Right ventricle myocardium inferior (tissue), 1 donor: ENCODE data around the gene ITGA4. TPM values are rescaled to one million over a fixed set of nuclear protein-coding genes. Genes with fewer than 3 reads are reported as not detected.

ENCODE experiments used
- ATAC-seq: fragments of 200-7000 bp; cut with Tn5 transposase; one replicate; pipeline ENCODE4 v1.9.1; 2020; ENCODE audit warnings: mild to moderate bottlenecking, moderate library complexity
- DNase-seq: peaks from one replicate; pipeline ENCODE4 v3.0.0; 2021; ENCODE audit errors: missing footprints
- intact Hi-C: fragments of 100-400 bp; cut with DNase I; formaldehyde crosslinking; loops from one replicate; pipeline ENCODE4 v1.11.0; 2022
- total RNA-seq: library from RNA; stranded (reverse); fragmentation: NEBNext Ultra II Directional; extraction: Animal tissue kit (Norgen Biotek cat#: 25700); gene quantifications from one replicate; pipeline ENCODE4 v1.2.1, GENCODE V29; 2021
- donor health status: DM: no; HTN: yes; CAD: no; lungs with severe emphysema.

Gene ITGA4
- total RNA-seq, 1 donor from 2014 or later = 1.8 TPM

- peak; percentile 86 for DNase-seq
- ATAC-seq = peak; percentile 74
- intact Hi-C loops = no loop called here
Observed at GRCh38 chr2:181456660-181457120, 496 bp upstream of the ITGA4 start.

GRCh38 chr2:181457741-181458425, 697 bp downstream of the ITGA4 start:
- ATAC-seq (peak; percentile 37), DNase-seq (peak; percentile 77)
- intact Hi-C loops = no loop called here

GRCh38 chr2:181458871-181459270, 1.7 kb downstream of the ITGA4 start:
- no peak for DNase-seq
- intact Hi-C loops = no loop called here
- no peak for ATAC-seq

- DNase-seq (no peak), ATAC-seq (no peak)
- intact Hi-C loops = loop anchor here (10.0 kb wide), 1 partner anchor 155 kb away; no protein-coding TSS in a partner anchor
Observed at GRCh38 chr2:181459621-181460021, 2.4 kb downstream of the ITGA4 start.

- intact Hi-C loops = loop anchor here (10.0 kb wide), 1 partner anchor 157 kb away; no protein-coding TSS in a partner anchor
- DNase-seq = no peak
Observed at GRCh38 chr2:181461056-181461997, 4.1 kb downstream of the ITGA4 start.

GRCh38 chr2:181462033-181462432, 4.8 kb downstream of the ITGA4 start:
- ATAC-seq (no peak), DNase-seq (no peak)
- intact Hi-C loops = loop anchor here (10.0 kb wide), 1 partner anchor 157 kb away; no protein-coding TSS in a partner anchor

More at GRCh38 chr2:181461056-181461997, 4.1 kb downstream of the ITGA4 start:
- no peak for ATAC-seq

- ATAC-seq (no peak), DNase-seq (no peak)
- intact Hi-C loops = loop anchor here (10.0 kb wide), 1 partner anchor 159 kb away; no protein-coding TSS in a partner anchor
Observed at GRCh38 chr2:181463588-181463987, 6.4 kb downstream of the ITGA4 start.

- intact Hi-C loops = loop anchor here (5.0 to 10.0 kb wide), 2 partner anchors 160 to 388 kb away; no protein-coding TSS in a partner anchor
- no peak for ATAC-seq
Observed at GRCh38 chr2:181464966-181465365, 7.8 kb downstream of the ITGA4 start.

GRCh38 chr2:181465676-181466375, 8.6 kb downstream of the ITGA4 start:
- ATAC-seq = no peak
- no peak for DNase-seq
- intact Hi-C loops = loop anchor here (2.0 to 10.0 kb wide), 3 partner anchors 161 to 389 kb away; no protein-coding TSS in a partner anchor

More at GRCh38 chr2:181464966-181465365, 7.8 kb downstream of the ITGA4 start:
- DNase-seq = no peak

- DNase-seq (peak; percentile 78), ATAC-seq (no peak)
- intact Hi-C loops = loop anchor here (2.0 to 10.0 kb wide), 3 partner anchors 162 to 390 kb away; no protein-coding TSS in a partner anchor
Observed at GRCh38 chr2:181466661-181467576, 9.7 kb downstream of the ITGA4 start.

GRCh38 chr2:181467966-181468707, 11.0 kb downstream of the ITGA4 start:
- ATAC-seq (no peak), DNase-seq (no peak)
- intact Hi-C loops = loop anchor here (2.0 to 10.0 kb wide), 3 partner anchors 163 to 391 kb away; no protein-coding TSS in a partner anchor

- ATAC-seq = no peak
- intact Hi-C loops = loop anchor here (5.0 to 10.0 kb wide), 2 partner anchors 164 to 392 kb away; no protein-coding TSS in a partner anchor
- no peak for DNase-seq
Observed at GRCh38 chr2:181468811-181469210, 11.6 kb downstream of the ITGA4 start.

- no peak for ATAC-seq
- no peak for DNase-seq
- intact Hi-C loops = no loop called here
Observed at GRCh38 chr2:181471226-181471625, 14.0 kb downstream of the ITGA4 start.

GRCh38 chr2:181471783-181472182, 14.6 kb downstream of the ITGA4 start:
- ATAC-seq (no peak), DNase-seq (no peak)
- intact Hi-C loops = no loop called here

GRCh38 chr2:181472990-181473389, 15.8 kb downstream of the ITGA4 start:
- no peak for ATAC-seq
- no peak for DNase-seq

GRCh38 chr2:181474222-181474881, 17.2 kb downstream of the ITGA4 start:
- no peak for ATAC-seq
- no peak for DNase-seq
- intact Hi-C loops = no loop called here

More at GRCh38 chr2:181472990-181473389, 15.8 kb downstream of the ITGA4 start:
- intact Hi-C loops = no loop called here
